LNCaP clone FGC (cell line): ENCODE results near the gene PPFIA1.

Experiments
- DNase-seq: peaks from one replicate; pipeline ENCODE4 v3.0.0-alpha.2; 2011; ENCODE audit warnings: low read depth
- H3K4me3 ChIP-seq: 2 replicates; pipeline ENCODE4 v1.5.1; 2011; ENCODE audit warnings: mild to moderate bottlenecking, low read depth, low read length, control low read depth
- CTCF ChIP-seq: IDR thresholded peaks from 2 replicates; pipeline ENCODE4 v1.5.1; 2012; ENCODE audit warnings: mild to moderate bottlenecking; ENCODE audit not compliant: control insufficient read depth, insufficient read depth; ENCODE audit errors: extremely low read depth

Gene PPFIA1

DNA sequence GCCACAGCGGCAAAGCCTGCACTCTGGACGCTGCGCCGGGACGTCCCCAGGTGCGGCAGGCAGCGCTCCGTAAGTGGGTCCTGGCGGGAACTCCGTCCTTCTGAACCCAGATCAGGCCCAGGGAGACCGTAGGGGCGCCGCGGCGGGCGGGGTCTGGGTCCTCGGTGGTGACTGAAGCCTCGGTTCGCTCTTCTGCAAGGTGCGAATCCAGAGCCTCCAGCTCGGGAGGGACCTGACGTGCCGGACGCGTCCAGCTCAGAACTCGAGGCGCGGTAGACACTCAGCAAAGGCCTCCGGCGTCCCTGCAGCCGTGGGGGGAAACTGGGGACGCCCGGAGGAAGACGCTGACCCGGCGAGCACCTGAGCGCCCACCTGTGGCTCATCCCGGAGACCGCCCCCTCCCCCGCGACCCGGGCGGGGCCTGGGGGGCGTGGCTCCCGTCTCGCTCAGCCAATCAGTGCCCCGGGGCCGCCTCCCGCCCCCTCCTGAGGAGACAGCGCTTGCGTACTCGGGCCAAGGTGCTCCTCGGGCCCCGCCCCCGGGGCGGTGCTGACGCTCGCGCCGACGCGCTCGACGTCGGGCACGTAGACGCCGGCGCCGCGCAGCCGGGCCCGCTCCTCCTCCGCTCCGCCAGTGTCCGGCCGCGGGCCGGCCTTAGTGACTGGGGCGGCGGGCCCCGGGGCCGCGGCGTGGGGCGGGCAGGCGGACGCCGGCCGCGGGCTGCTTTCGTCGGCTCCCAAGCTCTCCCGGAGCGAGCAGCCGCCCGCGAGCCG, at the start of gene PPFIA1:
TSS of gene PPFIA1 (plus strand) at position 587 of the 773 bp plus-strand sequence. CDS start 1,483 bp downstream, outside the sequence.
- H3K4me3 ChIP-seq, result peak within 1 kb of the TSS; percentile 98
- TF ChIP-seq CTCF, result peak; percentile 32
- DNase-seq, result peak; percentile 83

GRCh38 chr11:70220920-70221319, 49.6 kb upstream of the PPFIA1 start:
- TF ChIP-seq CTCF, result no peak
- DNase-seq, result no peak
- no peak overlapping the region for H3K4me3 ChIP-seq

DNA sequence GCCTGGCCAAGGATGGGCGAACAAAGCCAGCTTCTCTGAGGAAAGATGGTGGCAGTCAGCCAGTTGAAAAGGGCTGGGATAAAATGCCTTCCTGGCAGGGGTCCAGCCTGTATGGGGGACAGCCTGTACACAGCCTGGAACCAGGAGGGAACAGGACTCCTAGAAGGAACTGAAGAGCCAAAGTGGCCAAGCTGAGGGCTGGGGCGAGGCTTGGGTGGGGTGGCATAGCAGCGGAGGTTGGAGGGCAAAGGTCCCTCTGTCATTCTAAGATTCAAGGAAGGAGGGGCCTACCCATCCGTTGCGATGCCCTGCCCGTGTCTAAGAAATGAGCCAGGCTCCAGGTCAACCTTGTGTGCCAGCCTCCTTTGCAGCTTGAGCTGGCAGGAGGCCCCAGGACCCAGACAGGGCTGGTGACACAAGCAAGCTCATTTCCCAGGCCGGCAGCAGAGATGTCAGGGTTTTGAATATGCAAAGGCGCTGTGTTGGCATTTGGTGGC, 44.8 kb upstream of the PPFIA1 start:
- no peak for DNase-seq
- no peak overlapping the region for H3K4me3 ChIP-seq
- TF ChIP-seq CTCF, result no peak

DNA sequence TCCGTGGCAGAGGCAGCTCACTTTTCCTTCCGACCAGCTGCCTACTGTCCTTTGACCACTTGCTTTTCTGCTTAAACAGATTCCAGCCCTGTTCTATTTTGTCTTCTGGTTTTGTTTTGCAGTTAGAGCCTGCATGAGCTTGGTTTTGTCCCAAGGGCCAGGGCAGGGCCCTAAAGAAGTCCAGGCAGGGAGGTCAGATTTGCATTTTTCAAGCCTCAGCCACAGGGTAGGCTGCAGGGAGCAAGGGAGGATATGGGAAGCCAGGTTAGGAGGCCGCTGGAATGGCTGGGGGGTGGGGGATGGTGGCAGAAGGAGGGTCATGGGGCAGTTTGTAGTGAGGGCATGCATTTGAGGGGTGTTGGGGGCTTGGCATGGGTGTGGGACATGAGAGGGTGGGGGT, 44.3 kb upstream of the PPFIA1 start:
- no peak for TF ChIP-seq CTCF
- no peak overlapping the region for H3K4me3 ChIP-seq
- no peak for DNase-seq

GRCh38 chr11:70226967-70227366, 43.5 kb upstream of the PPFIA1 start:
- no peak for TF ChIP-seq CTCF
- H3K4me3 ChIP-seq, result no peak overlapping the region
- no peak for DNase-seq

GRCh38 chr11:70229737-70230136, 40.8 kb upstream of the PPFIA1 start:
- TF ChIP-seq CTCF, result no peak
- DNase-seq, result no peak
- H3K4me3 ChIP-seq, result no peak overlapping the region
